Measurements from ENCODE around the gene GGA2. TPM values are rescaled to one million over a fixed set of nuclear protein-coding genes. Genes with fewer than 3 reads are reported as not detected.

The GGA2 gene
- total RNA-seq, 3 donors from 2014 or later: 66.0 to 82.9 (median 70.0) TPM

- Mint-ChIP-seq H3K36me3 (ENCODE audit: insufficient read depth) (peaks cover 20% of the 10 kb centered on the region), H3K4me3 (no peak overlapping the region), H3K27me3 (ENCODE audit: low read depth) (no peaks in the 10 kb centered on the region)
Observed at GRCh38 chr16:23416816-23417215, 93.5 kb downstream of the GGA2 start.

GRCh38 chr16:23414731-23415130, 95.6 kb downstream of the GGA2 start:
- ATAC-seq (no peak), DNase-seq (no peak)
- no peaks in the 10 kb centered on the region for H3K27me3 Mint-ChIP-seq (ENCODE audit: low read depth)
- H3K4me1 Mint-ChIP-seq (ENCODE audit: low read depth): no peaks in the 10 kb centered on the region
- no peak overlapping the region for H3K4me3 Mint-ChIP-seq
- no peaks in the 10 kb centered on the region for H3K9me3 Mint-ChIP-seq
- peaks cover 29% of the 10 kb centered on the region for H3K36me3 Mint-ChIP-seq (ENCODE audit: insufficient read depth)

More at GRCh38 chr16:23416816-23417215, 93.5 kb downstream of the GGA2 start:
- Mint-ChIP-seq H3K4me1 (ENCODE audit: low read depth) (no peaks in the 10 kb centered on the region), H3K9me3 (no peaks in the 10 kb centered on the region)
- ATAC-seq: no peak
- DNase-seq: no peak

Other genes with a start within 250 kb of the GGA2 start
- not detected for gene SCNN1B, start 208.2 kb downstream of the GGA2 start, total RNA-seq
- 10 to 100 TPM; 18.5 to 21.8 (median 20.0) TPM for gene COG7, start 57.3 kb downstream of the GGA2 start, total RNA-seq
- 10 to 100 TPM; 30.8 to 37.1 (median 33.3) TPM for gene EARS2, start 46.9 kb upstream of the GGA2 start, total RNA-seq
- 10 to 100 TPM; 69.8 to 73.8 (median 70.0) TPM for gene UBFD1, start 47.2 kb upstream of the GGA2 start, total RNA-seq
- gene NDUFAB1, start 85.8 kb upstream of the GGA2 start, total RNA-seq: 100 to 1,000 TPM; 196 to 225 (median 220) TPM
- 10 to 100 TPM; 22.1 to 27.3 (median 22.9) TPM for gene PALB2, start 130.8 kb upstream of the GGA2 start, total RNA-seq
- gene DCTN5, start 131.0 kb upstream of the GGA2 start, total RNA-seq: 10 to 100 TPM; 80.1 to 99.5 (median 94.7) TPM
- gene PLK1, start 168.4 kb upstream of the GGA2 start, total RNA-seq: 1 to 10 TPM; 1.3 to 1.8 (median 1.5) TPM
- gene ERN2, start 202.7 kb upstream of the GGA2 start, total RNA-seq: under 1 TPM in 1 of 3 donors, not detected in 2; 0.08 TPM
- not detected for gene CHP2, start 244.5 kb upstream of the GGA2 start, total RNA-seq

All from activated T-cell treated with anti-CD3 and anti-CD28 coated beads, Interleukin-2, amount 50 U/mL, for 4 hours (primary cell).